Stomach smooth muscle (tissue), 2 donors: Measurements from ENCODE around the gene PNLIPRP1.
A peak's percentile ranks its signal among the peaks of the same experiment; 100 is the strongest.

Experiments used
- H3K27ac ChIP-seq: one replicate; pipeline ENCODE4 v1.7.0; 2013; ENCODE audit warnings: mild to moderate bottlenecking, low read length, inconsistent platforms
- H3K27me3 ChIP-seq, 2 donors: one replicate each; pipeline ENCODE4 v1.7.0; 2013; ENCODE audit warnings: low read length in 2 of 2; ENCODE audit not compliant: insufficient read depth in 2 of 2, control insufficient read depth in 1 of 2
- H3K36me3 ChIP-seq, 2 donors: one replicate each; pipeline ENCODE4 v1.7.0; 2013; ENCODE audit warnings: low read length in 2 of 2; ENCODE audit not compliant: control insufficient read depth in 2 of 2, insufficient read depth in 2 of 2
- H3K4me1 ChIP-seq: one replicate; pipeline ENCODE4 v1.7.0; 2013; ENCODE audit warnings: low read length; ENCODE audit not compliant: control insufficient read depth, insufficient read depth
- H3K4me3 ChIP-seq, 2 donors: one replicate each; pipeline ENCODE4 v1.7.0; 2013; ENCODE audit warnings: low read length in 2 of 2
- H3K9ac ChIP-seq, 2 donors: one replicate each; pipeline ENCODE4 v1.7.0; 2013; ENCODE audit warnings: low read length in 2 of 2, mild to moderate bottlenecking in 1 of 2
- H3K9me3 ChIP-seq, 2 donors: one replicate each; pipeline ENCODE4 v1.7.0; 2013; ENCODE audit warnings: low read length in 2 of 2; ENCODE audit not compliant: control insufficient read depth in 2 of 2
- donor health status: healthy.
- donor health status: Pancreatic carcinoma.

PNLIPRP1 gene

DNA sequence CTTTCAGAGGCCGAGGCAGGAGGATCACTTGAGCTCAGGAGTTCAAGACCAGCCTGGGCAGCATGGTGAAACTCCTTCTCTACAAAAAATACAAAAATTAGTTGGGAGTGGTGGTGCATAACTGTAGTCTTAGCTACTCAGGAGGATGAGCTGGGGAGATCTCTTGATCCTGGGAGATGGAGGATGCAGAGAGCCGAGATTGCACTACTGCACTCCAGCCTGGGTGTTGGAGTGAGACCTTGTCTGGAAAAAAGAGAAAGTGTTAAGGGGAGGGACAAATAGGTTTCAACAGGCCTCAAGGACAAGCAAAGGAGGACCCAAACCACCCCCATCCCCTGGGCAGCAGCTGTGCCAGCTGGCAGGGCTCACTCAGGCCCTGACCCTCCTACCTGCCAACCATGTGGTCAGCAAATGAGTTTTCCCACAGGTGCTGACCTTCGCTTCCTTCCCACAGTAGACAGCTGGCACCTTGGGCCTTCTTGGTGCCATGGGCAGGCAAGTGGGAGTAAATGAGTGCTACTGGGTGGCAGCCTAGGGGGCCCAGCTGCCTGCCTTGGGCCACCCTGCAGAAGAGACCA is 24.5 kb downstream of the PNLIPRP1 start:
- no peaks in the 10 kb centered on the region for H3K4me1 ChIP-seq
- no peak overlapping the region for H3K9ac ChIP-seq
- H3K27ac ChIP-seq, result no peak overlapping the region
- peaks cover 3 to 6% of the 10 kb centered on the region in 2 donors for H3K27me3 ChIP-seq
- no peak overlapping the region for H3K4me3 ChIP-seq
- peaks cover 0 to 2% of the 10 kb centered on the region in 2 donors for H3K9me3 ChIP-seq
- H3K36me3 ChIP-seq, result no peaks in the 10 kb centered on the region

DNA sequence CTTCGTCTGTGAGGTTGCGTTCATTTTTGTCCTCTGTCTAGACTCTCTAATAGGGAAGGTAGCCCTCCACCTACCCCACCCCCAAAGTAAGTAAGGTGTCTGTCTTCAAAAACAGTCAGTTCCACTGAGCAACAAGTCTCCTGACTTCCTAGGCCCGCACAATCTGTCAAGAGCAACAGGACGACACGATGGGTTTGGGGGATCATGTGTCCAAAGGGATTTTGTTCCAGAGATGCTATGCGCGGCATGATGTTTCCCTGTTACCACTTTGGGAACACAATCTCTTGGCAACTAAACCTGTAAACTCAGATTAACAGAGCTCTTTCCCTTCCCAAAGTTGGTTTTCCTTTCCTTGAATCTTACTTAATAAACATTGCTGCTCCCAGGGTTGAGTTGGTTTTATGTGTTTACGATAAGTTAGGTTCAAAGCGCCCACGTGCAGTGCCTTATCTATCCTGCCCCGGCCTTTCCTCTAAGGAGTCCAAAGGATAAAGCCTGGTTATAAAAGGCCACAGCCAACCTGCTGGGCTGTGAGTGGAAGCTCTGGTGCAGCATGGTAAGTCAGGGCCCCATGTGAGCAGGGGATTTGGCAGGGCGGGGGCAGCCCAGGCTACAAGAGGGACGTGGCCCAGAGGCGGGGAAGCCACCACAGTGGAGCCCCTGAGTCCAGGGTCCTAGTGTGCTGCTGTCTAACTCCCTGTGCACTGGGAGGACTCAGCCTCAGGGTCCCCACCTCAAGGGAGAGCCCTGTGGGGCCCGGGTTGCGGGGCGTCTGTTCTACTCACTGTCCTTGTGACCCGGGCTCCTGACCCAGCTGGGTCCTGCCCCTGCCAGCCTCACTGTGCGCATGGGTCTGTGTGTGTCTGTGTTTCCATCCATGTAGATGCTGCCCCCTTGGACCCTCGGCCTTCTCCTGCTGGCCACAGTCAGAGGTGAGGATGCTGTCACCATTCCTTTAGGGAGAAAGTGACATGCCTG is 30.0 kb downstream of the PNLIPRP1 start, which contains the start of gene PNLIPRP2:
Gene PNLIPRP2, plus strand, starts transcription at position 531 of the 978 bp plus-strand sequence.
- Histone ChIP-seq H3K9me3 (no peaks in the 10 kb centered on the region), H3K4me1 (no peaks in the 10 kb centered on the region), H3K27ac (no peak within 1 kb of the TSS), H3K9ac (no peak within 1 kb of the TSS), H3K27me3 (peaks cover 0 to 2% of the 10 kb centered on the region in 2 donors), H3K36me3 (no peaks in the 10 kb centered on the region), H3K4me3 (no peak within 1 kb of the TSS)

DNA sequence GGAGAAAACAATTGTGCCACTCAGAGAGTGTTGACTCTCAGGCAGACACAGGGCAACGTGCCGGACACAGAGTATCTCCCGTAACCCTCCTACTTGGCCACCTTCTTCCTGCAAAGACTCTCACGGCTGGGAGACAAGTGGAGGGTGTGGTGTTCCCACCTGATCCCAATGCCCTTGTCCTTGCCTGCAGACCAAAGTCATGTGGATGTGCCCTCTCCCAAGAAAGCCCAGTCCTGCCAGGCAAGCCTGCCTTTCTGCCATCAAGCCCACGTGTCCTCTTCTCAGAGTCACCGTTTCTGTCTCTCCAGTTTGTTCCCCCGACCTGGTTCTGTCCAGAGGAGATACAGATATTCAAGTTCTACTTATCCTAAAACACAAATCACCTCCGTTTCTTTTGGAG is 30.7 kb downstream of the PNLIPRP1 start:
- H3K4me3 ChIP-seq, result no peak overlapping the region
- H3K27me3 ChIP-seq, result peaks cover under 1 to 7% of the 10 kb centered on the region in 2 donors
- no peaks in the 10 kb centered on the region for H3K36me3 ChIP-seq
- H3K27ac ChIP-seq, result no peak overlapping the region
- no peaks in the 10 kb centered on the region for H3K4me1 ChIP-seq
- H3K9ac ChIP-seq, result no peak overlapping the region
- no peaks in the 10 kb centered on the region for H3K9me3 ChIP-seq

DNA sequence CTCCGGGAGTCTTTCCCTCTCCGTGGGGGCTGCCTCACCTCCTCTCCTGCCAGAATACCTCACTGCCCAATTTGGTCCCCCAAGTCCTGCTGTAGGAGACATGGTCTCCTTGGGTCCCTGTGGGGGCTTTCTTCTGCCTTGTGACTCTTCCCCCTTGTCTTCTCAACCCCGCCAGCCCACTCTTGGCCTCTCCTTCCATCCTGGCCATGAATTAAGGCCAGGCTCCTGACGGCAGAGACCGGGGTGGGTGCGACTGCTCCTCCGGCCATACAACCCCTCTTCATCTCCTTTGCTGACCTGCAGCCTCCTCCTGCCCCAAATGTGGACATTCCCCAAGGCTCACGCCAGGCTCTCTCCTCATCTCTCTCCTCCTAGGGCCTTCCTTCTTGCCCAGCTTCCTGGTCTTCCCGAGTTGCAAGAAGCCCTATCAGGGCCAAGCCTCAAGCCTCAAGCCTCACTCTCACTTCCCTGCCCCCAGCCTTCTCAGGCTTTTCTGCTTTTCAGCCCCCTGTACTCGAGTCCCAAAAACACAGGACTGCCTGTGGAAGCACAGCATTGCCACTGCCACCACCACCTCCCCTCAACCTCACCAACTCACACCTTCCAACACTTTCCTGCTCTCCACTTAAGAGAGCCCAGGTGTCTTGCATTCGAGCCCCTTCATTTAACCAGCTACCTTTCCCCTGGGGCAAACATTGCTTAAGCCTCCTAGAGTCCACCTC is 31.3 kb downstream of the PNLIPRP1 start:
- H3K9ac ChIP-seq, result no peak overlapping the region
- H3K9me3 ChIP-seq, result no peaks in the 10 kb centered on the region
- H3K27ac ChIP-seq, result no peak overlapping the region
- H3K4me1 ChIP-seq, result no peaks in the 10 kb centered on the region
- H3K36me3 ChIP-seq, result no peaks in the 10 kb centered on the region
- peaks cover 7 to 14% of the 10 kb centered on the region in 2 donors for H3K27me3 ChIP-seq
- H3K4me3 ChIP-seq, result no peak overlapping the region

GRCh38 chr10:116625845-116626244 is 35.1 kb downstream of the PNLIPRP1 start:
- no peaks in the 10 kb centered on the region for H3K36me3 ChIP-seq
- no peak overlapping the region for H3K9ac ChIP-seq
- H3K4me3 ChIP-seq, result no peak overlapping the region
- H3K9me3 ChIP-seq, result no peaks in the 10 kb centered on the region
- H3K4me1 ChIP-seq, result no peaks in the 10 kb centered on the region
- peaks cover 14 to 17% of the 10 kb centered on the region in 2 donors for H3K27me3 ChIP-seq
- H3K27ac ChIP-seq, result no peak overlapping the region

GRCh38 chr10:116626815-116627214 is 36.1 kb downstream of the PNLIPRP1 start:
- H3K27ac ChIP-seq, result no peak overlapping the region
- no peaks in the 10 kb centered on the region for H3K36me3 ChIP-seq
- H3K4me1 ChIP-seq, result no peaks in the 10 kb centered on the region
- no peaks in the 10 kb centered on the region for H3K9me3 ChIP-seq
- H3K27me3 ChIP-seq, result peaks cover 14 to 15% of the 10 kb centered on the region in 2 donors
- no peak overlapping the region for H3K9ac ChIP-seq
- no peak overlapping the region for H3K4me3 ChIP-seq

- Histone ChIP-seq H3K4me3 (peak overlapping the region; percentile 31 to 54), H3K27me3 (peaks cover 14 to 15% of the 10 kb centered on the region in 2 donors), H3K9me3 (no peaks in the 10 kb centered on the region), H3K4me1 (no peaks in the 10 kb centered on the region), H3K27ac (no peak overlapping the region), H3K9ac (no peak overlapping the region), H3K36me3 (no peaks in the 10 kb centered on the region)
Observed at GRCh38 chr10:116627386-116627933, 36.7 kb downstream of the PNLIPRP1 start.

- H3K4me3 ChIP-seq, result no peak overlapping the region
- no peak overlapping the region for H3K9ac ChIP-seq
- peaks cover 14 to 15% of the 10 kb centered on the region in 2 donors for H3K27me3 ChIP-seq
- H3K9me3 ChIP-seq, result no peaks in the 10 kb centered on the region
- H3K36me3 ChIP-seq, result no peaks in the 10 kb centered on the region
- H3K4me1 ChIP-seq, result no peaks in the 10 kb centered on the region
- H3K27ac ChIP-seq, result no peak overlapping the region
Observed at GRCh38 chr10:116629340-116629739, 38.6 kb downstream of the PNLIPRP1 start.

GRCh38 chr10:116630020-116630419 is 39.3 kb downstream of the PNLIPRP1 start:
- Histone ChIP-seq H3K9ac (no peak overlapping the region), H3K36me3 (no peaks in the 10 kb centered on the region), H3K4me1 (no peaks in the 10 kb centered on the region), H3K27ac (no peak overlapping the region), H3K27me3 (peaks cover 14 to 15% of the 10 kb centered on the region in 2 donors), H3K4me3 (no peak overlapping the region), H3K9me3 (no peaks in the 10 kb centered on the region)

- no peak overlapping the region for H3K27ac ChIP-seq
- no peaks in the 10 kb centered on the region for H3K4me1 ChIP-seq
- no peaks in the 10 kb centered on the region for H3K36me3 ChIP-seq
- H3K9me3 ChIP-seq, result no peaks in the 10 kb centered on the region
- no peak overlapping the region for H3K4me3 ChIP-seq
- H3K9ac ChIP-seq, result no peak overlapping the region
- peaks cover 5 to 10% of the 10 kb centered on the region in 2 donors for H3K27me3 ChIP-seq
Observed at GRCh38 chr10:116631871-116632295, 41.1 kb downstream of the PNLIPRP1 start.
